Loucy (cell line): ENCODE data around the gene MAFB.

Experiments
- H2AFZ ChIP-seq: fragments of 200-600 bp; sonication (generic); 2 replicates; pipeline ENCODE4 v1.6.0; 2016; ENCODE audit warnings: antibody characterized with exemption, mild to moderate bottlenecking, low read length, moderate library complexity
- H3F3A ChIP-seq: fragments of 200-600 bp; 2 replicates; pipeline ENCODE4 v1.6.0; 2016; ENCODE audit warnings: antibody characterized with exemption, low read depth, mild to moderate bottlenecking
- H3K27me3 ChIP-seq: fragments of 200-600 bp; sonication (generic); 2 replicates; pipeline ENCODE4 v1.6.1; 2014; ENCODE audit warnings: low read length, mild to moderate bottlenecking; ENCODE audit not compliant: insufficient read depth, poor library complexity, severe bottlenecking
- H3K36me3 ChIP-seq: fragments of 200-600 bp; sonication (generic); 2 replicates; pipeline ENCODE4 v1.6.1; 2016; ENCODE audit warnings: low read length; ENCODE audit not compliant: insufficient read depth
- H3K4me1 ChIP-seq: fragments of 200-600 bp; sonication (generic); 2 replicates; pipeline ENCODE4 v1.5.1; 2014; ENCODE audit warnings: low read length, mild to moderate bottlenecking; ENCODE audit not compliant: insufficient read depth, poor library complexity, severe bottlenecking
- H3K4me2 ChIP-seq: fragments of 200-600 bp; sonication (generic); 2 replicates; pipeline ENCODE4 v1.6.0; 2014; ENCODE audit warnings: antibody characterized with exemption, low read length, low read depth, mild to moderate bottlenecking; ENCODE audit not compliant: poor library complexity, severe bottlenecking
- H3K4me3 ChIP-seq: fragments of 200-600 bp; sonication (generic); 2 replicates; pipeline ENCODE4 v1.5.1; 2014; ENCODE audit warnings: low read length, mild to moderate bottlenecking, mixed read lengths; ENCODE audit not compliant: poor library complexity, severe bottlenecking
- H3K79me2 ChIP-seq: fragments of 200-600 bp; sonication (generic); 2 replicates; pipeline ENCODE4 v1.6.1; 2014; ENCODE audit warnings: low read length; ENCODE audit not compliant: insufficient read depth
- H3K9ac ChIP-seq: fragments of 200-600 bp; sonication (generic); 2 replicates; pipeline ENCODE4 v1.6.0; 2014; ENCODE audit warnings: mild to moderate bottlenecking, low read depth, low read length, moderate library complexity; ENCODE audit not compliant: poor library complexity, severe bottlenecking
- H3K9me2 ChIP-seq: fragments of 200-600 bp; sonication (generic); replicated peaks from 2 replicates; pipeline ENCODE4 v1.6.1; 2016; ENCODE audit warnings: low read depth, low read length, mixed read lengths
- H3K9me3 ChIP-seq: fragments of 200-600 bp; sonication (generic); 2 replicates; pipeline ENCODE4 v1.6.1; 2014; ENCODE audit warnings: mild to moderate bottlenecking, antibody characterized with exemption, low read length, low read depth; ENCODE audit not compliant: insufficient read depth
- H4K20me1 ChIP-seq: fragments of 200-600 bp; sonication (generic); 2 replicates; pipeline ENCODE4 v1.6.0; 2014; ENCODE audit warnings: antibody characterized with exemption, low read length, mild to moderate bottlenecking; ENCODE audit not compliant: insufficient read depth, poor library complexity, severe bottlenecking
- EZH2phosphoT487 ChIP-seq: fragments of 200-600 bp; IDR thresholded peaks from 2 replicates; pipeline ENCODE4 v1.6.1; 2018; ENCODE audit warnings: antibody characterized with exemption, mild to moderate bottlenecking, moderate library complexity, borderline replicate concordance
- TF ChIP-seq, protein P1 (sequence below): fragments of 200-600 bp; sonication (generic); conservative IDR thresholded peaks from 2 replicates; pipeline ENCODE4 v1.5.1; 2014; ENCODE audit warnings: mild to moderate bottlenecking, antibody characterized with exemption, low read length

MAFB gene

DNA sequence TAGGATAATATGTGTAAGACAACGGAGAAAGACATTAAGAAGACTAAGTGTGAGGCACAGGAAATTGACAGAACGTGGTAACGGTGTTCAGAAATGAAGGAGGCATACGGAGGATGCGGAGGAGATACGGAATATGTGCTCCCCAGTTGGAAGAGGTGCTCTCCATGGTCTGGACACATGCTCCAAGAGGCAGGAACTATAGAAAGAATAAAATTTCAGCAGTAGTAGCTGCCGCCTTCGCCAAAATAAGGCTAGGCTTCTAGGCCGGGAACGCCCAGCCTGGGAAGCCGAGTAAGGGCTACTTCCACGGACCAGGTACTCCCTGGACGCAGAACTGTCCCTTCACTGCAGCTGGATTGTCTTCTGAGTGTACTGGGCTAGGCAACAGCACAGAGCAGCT is 7.4 kb downstream of the MAFB start:
- Histone ChIP-seq H3K4me3 (no peak overlapping the region), H3K9ac (no peak overlapping the region), H3F3A (peaks cover 16% of the 10 kb centered on the region; the same call in 1 of the 2 replicates), H4K20me1 (no peaks in the 10 kb centered on the region), H3K4me1 (peaks cover 43% of the 10 kb centered on the region), H3K9me3 (no peaks in the 10 kb centered on the region), H2AFZ (no peak overlapping the region), H3K36me3 (no peaks in the 10 kb centered on the region), H3K79me2 (no peaks in the 10 kb centered on the region), H3K4me2 (no peak overlapping the region), H3K27me3 (no peaks in the 10 kb centered on the region), H3K9me2 (no peaks in the 10 kb centered on the region)
- TF ChIP-seq, protein P1, sequence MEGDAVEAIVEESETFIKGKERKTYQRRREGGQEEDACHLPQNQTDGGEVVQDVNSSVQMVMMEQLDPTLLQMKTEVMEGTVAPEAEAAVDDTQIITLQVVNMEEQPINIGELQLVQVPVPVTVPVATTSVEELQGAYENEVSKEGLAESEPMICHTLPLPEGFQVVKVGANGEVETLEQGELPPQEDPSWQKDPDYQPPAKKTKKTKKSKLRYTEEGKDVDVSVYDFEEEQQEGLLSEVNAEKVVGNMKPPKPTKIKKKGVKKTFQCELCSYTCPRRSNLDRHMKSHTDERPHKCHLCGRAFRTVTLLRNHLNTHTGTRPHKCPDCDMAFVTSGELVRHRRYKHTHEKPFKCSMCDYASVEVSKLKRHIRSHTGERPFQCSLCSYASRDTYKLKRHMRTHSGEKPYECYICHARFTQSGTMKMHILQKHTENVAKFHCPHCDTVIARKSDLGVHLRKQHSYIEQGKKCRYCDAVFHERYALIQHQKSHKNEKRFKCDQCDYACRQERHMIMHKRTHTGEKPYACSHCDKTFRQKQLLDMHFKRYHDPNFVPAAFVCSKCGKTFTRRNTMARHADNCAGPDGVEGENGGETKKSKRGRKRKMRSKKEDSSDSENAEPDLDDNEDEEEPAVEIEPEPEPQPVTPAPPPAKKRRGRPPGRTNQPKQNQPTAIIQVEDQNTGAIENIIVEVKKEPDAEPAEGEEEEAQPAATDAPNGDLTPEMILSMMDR: no peak
- TF ChIP-seq EZH2phosphoT487: no peak

DNA sequence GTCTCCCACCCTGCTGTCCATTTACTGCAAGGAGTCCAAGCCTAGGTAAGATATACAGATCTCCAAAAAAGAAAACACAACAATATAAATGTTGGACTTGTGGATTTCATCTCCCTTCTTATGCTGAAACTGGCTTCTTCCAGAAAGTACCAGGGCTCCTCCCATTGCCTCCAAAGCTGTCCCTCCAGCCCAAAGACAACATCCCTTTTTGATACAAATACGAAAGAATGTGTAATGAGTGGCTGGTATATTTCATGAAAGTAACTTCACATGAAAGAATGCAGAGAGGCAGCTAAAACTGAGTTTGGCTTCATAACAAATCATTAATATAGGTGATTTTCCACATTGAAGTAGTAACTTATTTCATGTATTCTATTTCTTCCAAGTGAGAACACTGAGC is 7.9 kb downstream of the MAFB start:
- Histone ChIP-seq H3K4me1 (peaks cover 47% of the 10 kb centered on the region), H3K9me2 (no peaks in the 10 kb centered on the region), H3K4me3 (no peak overlapping the region), H3K79me2 (no peaks in the 10 kb centered on the region), H4K20me1 (no peaks in the 10 kb centered on the region), H3K9me3 (no peaks in the 10 kb centered on the region), H3K4me2 (no peak overlapping the region), H2AFZ (no peak overlapping the region), H3K36me3 (no peaks in the 10 kb centered on the region), H3K27me3 (no peaks in the 10 kb centered on the region), H3K9ac (no peak overlapping the region), H3F3A (peaks cover 15% of the 10 kb centered on the region; the same call in 1 of the 2 replicates)
- TF ChIP-seq, protein P1: no peak
- TF ChIP-seq EZH2phosphoT487: no peak

DNA sequence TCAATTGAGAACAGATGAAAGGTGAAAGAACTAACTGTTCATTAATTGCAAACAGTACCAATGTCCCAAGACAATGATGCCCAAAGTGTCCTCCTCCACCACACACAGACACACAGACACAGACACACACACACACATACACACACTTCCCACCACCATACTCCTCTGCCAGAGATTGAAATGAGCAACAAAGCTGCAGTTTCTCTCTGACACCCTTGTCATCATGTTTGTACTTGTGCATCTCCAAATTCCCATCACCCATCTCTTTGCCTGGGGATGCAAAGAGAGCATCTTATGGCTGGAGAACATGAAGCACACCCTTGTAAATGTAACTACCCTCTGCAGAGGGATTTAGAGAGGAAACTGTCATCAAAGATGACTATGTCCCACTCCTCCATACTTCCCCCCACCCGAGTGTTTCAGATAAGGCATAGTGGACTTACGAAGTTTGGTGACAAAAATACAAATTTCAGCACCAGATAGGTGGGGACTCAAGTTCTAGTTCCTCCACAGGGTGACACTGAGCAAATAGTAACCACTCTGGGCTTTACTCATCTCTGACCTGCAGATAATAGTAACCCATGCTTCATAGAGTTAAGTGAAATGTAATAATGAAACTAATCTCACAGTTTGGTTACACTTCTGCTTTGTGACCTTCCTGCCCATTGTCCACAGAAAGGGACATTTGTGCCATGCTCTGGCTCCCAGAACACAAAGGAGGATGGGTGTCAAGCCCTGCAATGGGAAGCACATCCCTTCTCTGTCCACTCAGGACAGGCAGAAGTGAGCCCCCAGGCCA is 8.7 kb downstream of the MAFB start:
- H3K9me2 ChIP-seq: no peaks in the 10 kb centered on the region
- H3K36me3 ChIP-seq: no peaks in the 10 kb centered on the region
- no peak overlapping the region for H3K4me3 ChIP-seq
- H2AFZ ChIP-seq: no peak overlapping the region
- H3K9me3 ChIP-seq: no peaks in the 10 kb centered on the region
- no peaks in the 10 kb centered on the region for H3K27me3 ChIP-seq
- no peak for TF ChIP-seq EZH2phosphoT487
- TF ChIP-seq, protein P1: no peak
- no peaks in the 10 kb centered on the region for H4K20me1 ChIP-seq
- no peaks in the 10 kb centered on the region for H3K79me2 ChIP-seq
- no peak overlapping the region for H3K4me2 ChIP-seq
- H3K9ac ChIP-seq: no peak overlapping the region
- peaks cover 11% of the 10 kb centered on the region; the same call in 1 of the 2 replicates for H3F3A ChIP-seq
- peaks cover 47% of the 10 kb centered on the region for H3K4me1 ChIP-seq
